ENCODE results near the gene RAB40AL.
"Not testable (repeated sequence)": the region's sequence is repeated elsewhere in the genome, so short reads cannot be mapped to it uniquely, and the experiment has no call there.

Gene RAB40AL

GRCh38 chrX:102936972-102937371 lies at the start of gene RAB40AL:
Gene RAB40AL, plus strand, starts transcription at chrX:102937272. Its CDS starts 47 bp downstream, at chrX:102937319.
- not testable (repeated sequence) for DNase-seq (ENCODE audit: low read depth in 2 of 2)

GRCh38 chrX:102887687-102888086 lies 49.4 kb upstream of the RAB40AL start:
- no peak for DNase-seq (ENCODE audit: low read depth in 2 of 2)

GRCh38 chrX:102892103-102892502 lies 45.0 kb upstream of the RAB40AL start:
- no peak for DNase-seq (ENCODE audit: low read depth in 2 of 2)

- DNase-seq (ENCODE audit: low read depth in 2 of 2): peak; percentile 15 to 59
Measured at GRCh38 chrX:102899940-102900916, 36.8 kb upstream of the RAB40AL start.

GRCh38 chrX:102902355-102902754 lies 34.7 kb upstream of the RAB40AL start:
- DNase-seq (ENCODE audit: low read depth in 2 of 2): no peak

- DNase-seq (ENCODE audit: low read depth in 2 of 2): no peak
Measured at GRCh38 chrX:102930990-102931756, 5.9 kb upstream of the RAB40AL start.

- no peak for DNase-seq (ENCODE audit: low read depth in 2 of 2)
Measured at GRCh38 chrX:102934624-102935023, 2.4 kb upstream of the RAB40AL start.

- peak in 1 of 2 donors; percentile 21 for DNase-seq (ENCODE audit: low read depth in 2 of 2)
Measured at GRCh38 chrX:102950908-102951866, 14.1 kb downstream of the RAB40AL start.

GRCh38 chrX:102957751-102958150 lies 20.7 kb downstream of the RAB40AL start:
- DNase-seq (ENCODE audit: low read depth in 2 of 2): no peak

GRCh38 chrX:102958794-102959193 lies 21.7 kb downstream of the RAB40AL start:
- no peak for DNase-seq (ENCODE audit: low read depth in 2 of 2)

GRCh38 chrX:102959471-102959870 lies 22.4 kb downstream of the RAB40AL start:
- DNase-seq (ENCODE audit: low read depth in 2 of 2): no peak

GRCh38 chrX:102963955-102964354 lies 26.9 kb downstream of the RAB40AL start:
- no peak for DNase-seq (ENCODE audit: low read depth in 2 of 2)

GRCh38 chrX:102964940-102965339 lies 27.9 kb downstream of the RAB40AL start:
- DNase-seq (ENCODE audit: low read depth in 2 of 2): no peak

- DNase-seq (ENCODE audit: low read depth in 2 of 2): no peak
Measured at GRCh38 chrX:102966701-102967100, 29.6 kb downstream of the RAB40AL start.

GRCh38 chrX:102968216-102968615 lies 31.1 kb downstream of the RAB40AL start:
- DNase-seq (ENCODE audit: low read depth in 2 of 2): no peak

- DNase-seq (ENCODE audit: low read depth in 2 of 2): not testable (repeated sequence)
Measured at GRCh38 chrX:102971536-102971935, 34.5 kb downstream of the RAB40AL start.

- DNase-seq (ENCODE audit: low read depth in 2 of 2): no peak
Measured at GRCh38 chrX:102975016-102975415, 37.9 kb downstream of the RAB40AL start.

- no peak for DNase-seq (ENCODE audit: low read depth in 2 of 2)
Measured at GRCh38 chrX:102976286-102976685, 39.2 kb downstream of the RAB40AL start.

- DNase-seq (ENCODE audit: low read depth in 2 of 2): no peak
Measured at GRCh38 chrX:102976793-102977495, 39.9 kb downstream of the RAB40AL start.

- DNase-seq (ENCODE audit: low read depth in 2 of 2): no peak
Measured at GRCh38 chrX:102978594-102978993, 41.5 kb downstream of the RAB40AL start.

GRCh38 chrX:102979536-102979935 lies 42.5 kb downstream of the RAB40AL start:
- DNase-seq (ENCODE audit: low read depth in 2 of 2): no peak
